GM19467 (cell line): Measurements from ENCODE around the gene APOA5.
A peak's percentile ranks its signal among the peaks of the same experiment; 100 is the strongest.
"Not testable (repeated sequence)": the region's sequence is repeated elsewhere in the genome, so short reads cannot be mapped to it uniquely, and the experiment has no call there.

Source experiments
- ATAC-seq: cut with Tn5 transposase; IDR thresholded peaks from one replicate; pipeline ENCODE4 v1.9.1; 2021; ENCODE audit warnings: mild to moderate bottlenecking, moderate library complexity; ENCODE audit not compliant: unreplicated experiment

Gene APOA5

DNA sequence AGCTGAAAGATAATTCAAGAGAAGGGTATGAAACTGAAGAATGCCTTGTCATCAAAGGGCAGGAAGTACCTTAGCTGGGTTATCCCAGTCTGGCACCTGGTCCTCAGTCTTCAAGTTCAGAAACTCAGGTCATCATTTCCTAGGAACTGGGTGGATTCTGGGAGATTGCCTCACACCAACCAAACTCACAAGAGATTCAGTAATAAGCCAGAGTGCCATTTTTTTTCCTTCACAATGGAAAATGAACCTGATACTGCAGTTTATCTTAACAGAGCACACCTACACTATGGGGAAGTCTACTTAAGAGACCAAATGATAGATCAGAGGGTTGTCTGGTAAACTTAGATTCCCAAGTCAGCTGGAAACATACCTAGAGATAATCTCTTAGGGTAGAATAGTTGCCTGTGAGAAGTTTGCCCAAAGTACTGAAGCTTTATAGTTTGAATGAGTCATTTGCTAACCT is 15.1 kb downstream of the APOA5 start:
- no peak for ATAC-seq

DNA sequence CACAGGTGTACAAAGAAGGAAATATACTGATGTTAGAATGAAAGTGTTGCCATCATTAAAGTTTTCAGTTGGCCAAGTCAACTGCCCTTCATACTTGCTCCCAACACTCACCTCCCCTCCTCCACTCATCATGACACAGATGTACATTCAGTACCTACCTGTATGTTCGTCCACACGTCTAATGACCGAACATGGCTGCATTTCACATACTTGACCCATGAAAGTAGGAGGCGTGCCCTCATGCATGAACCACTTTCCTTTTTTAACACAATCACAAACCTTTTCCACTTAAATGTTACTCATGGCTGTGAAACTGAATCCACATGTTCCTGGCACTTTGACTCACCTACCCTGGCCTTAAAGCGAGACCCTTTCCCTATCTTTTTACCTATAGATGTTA is 15.7 kb downstream of the APOA5 start:
- ATAC-seq = no peak

DNA sequence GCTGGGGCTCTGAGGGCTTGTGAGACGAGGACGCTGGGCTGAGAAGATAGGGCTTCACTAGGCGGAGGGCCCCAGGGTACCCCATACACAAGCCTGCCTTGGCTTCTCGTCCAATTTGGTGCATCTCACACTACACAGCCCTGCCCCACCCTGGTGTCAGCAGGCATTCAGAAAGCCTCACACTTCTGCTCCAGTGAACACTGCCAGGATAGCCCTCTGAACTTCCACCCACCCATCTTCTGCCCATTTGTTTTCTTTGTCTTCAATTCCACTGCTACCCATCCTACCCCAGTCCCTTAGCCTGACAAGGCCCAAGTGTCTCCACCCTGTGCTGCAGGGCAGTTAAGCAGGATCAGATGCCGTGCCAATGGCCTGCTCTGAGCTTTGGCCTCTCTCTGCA is 17.0 kb downstream of the APOA5 start:
- no peak for ATAC-seq

DNA sequence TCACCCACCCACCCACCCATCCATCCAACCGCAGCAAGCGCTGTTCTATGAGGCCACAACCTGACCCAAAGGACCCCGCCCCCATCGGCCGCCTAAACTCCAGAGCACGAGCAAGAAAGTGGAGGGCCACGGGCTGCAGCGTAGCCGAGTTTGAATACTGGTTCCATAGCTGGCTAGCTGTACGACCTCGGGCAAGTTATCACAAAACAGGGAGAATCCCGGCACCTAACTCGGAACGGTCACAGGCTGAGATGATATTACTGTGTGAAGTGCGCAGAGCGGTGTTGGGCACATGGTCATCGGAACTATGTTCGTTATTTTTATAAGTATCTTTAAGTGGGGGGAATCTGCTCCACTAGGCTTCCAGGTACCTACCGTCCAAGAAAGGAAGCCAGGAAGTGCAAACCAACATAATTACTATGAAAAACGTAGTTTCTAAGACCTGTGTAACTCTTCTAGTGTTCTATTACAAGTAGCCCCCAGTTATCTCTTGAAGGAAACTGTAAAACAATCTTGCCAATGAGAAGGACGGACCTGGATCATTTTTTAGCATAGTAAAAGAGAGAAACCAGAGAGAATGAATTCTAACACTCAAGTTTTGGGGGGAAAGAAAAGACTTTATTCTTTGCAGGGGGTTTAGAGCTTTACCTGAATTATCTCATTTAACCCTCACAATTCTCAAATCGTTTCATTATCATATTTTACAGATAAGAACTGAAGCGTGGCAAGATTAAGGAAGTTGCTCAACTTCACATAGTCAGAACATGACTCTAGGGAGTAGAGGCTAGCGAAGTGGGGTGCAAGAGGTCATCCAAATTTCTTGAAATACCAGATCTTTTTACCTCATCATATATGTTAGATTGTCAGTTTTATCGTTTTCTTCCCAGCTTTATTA is 18.2 kb downstream of the APOA5 start:
- ATAC-seq = peak; percentile 4

DNA sequence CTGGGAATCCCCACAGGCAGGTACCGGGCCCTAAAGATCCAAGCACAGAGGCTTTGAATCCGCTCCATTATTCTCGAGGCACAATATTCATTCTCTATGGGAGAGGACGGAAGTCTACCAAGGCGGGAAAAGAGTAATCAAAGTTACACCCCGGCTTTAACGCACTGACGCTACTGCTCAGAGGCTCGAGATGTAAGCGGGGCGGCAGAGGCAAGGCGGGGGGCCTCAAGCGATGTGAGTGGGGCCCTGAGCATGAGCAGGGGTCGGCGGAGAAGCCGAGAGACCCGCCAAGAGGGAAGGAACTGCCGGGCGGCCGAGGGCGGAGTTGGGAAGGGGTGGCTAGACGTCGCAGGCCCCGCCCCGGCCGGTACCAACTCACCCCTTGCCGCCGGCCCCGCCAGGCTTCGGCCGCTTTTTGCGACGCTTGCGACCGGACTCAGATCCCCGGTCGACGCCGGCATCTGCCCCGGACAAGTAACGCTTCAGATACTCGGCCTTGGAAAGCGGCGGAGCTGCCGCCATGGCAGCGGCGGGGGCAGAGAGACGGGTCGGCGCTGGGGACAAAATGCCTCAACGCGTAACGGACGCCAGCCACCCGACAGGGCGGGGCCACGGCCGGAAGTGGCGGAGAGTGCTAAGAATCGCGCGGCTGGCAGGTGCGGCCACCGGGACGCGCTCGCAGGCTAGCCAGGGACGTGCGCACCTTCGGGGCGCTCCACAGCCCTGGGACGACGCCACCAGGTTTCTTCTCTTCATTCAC is 19.1 kb downstream of the APOA5 start, which contains the start of gene BUD13:
BUD13 (minus strand) TSS at position 545 of the 760 bp plus-strand sequence; CDS start at position 522, 23 bp downstream.
- ATAC-seq = peak; percentile 84

DNA sequence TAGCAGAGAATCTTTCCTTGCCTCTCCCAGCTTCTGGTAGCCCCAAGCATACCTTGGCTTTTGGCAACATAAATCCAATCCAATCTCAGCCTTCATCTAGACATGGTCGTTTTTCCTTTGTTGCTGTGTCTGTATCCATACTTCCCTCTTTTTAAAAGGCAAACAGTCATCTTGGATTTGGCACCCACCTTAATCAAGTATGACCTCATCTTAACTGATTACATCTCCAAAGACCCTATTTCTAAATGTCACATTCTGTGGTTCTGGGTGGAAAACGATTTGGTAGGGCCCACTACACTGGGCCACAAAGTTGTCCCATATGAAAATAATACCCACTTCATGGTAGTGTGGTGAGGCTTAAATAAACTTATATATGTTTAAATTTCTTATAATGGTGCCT is 19.7 kb downstream of the APOA5 start:
- ATAC-seq = no peak

DNA sequence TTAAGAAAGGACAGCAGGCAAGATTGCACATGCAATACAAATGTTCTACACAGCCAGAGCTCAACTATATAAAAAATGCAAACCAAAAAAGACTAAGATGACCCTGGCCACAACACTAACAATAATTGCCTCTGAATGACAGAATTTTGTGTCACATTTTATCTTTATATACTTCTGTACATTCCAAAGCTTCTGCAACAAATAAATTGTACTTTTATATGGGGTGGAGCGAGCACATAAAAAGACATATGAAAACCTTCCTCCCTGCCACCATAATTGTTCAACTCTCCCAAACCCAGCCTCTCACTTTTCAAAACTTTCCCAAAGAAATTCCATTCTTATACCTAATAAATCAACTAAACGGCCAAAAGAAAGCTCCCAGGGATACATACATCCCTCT is 29.5 kb downstream of the APOA5 start:
- ATAC-seq = no peak

DNA sequence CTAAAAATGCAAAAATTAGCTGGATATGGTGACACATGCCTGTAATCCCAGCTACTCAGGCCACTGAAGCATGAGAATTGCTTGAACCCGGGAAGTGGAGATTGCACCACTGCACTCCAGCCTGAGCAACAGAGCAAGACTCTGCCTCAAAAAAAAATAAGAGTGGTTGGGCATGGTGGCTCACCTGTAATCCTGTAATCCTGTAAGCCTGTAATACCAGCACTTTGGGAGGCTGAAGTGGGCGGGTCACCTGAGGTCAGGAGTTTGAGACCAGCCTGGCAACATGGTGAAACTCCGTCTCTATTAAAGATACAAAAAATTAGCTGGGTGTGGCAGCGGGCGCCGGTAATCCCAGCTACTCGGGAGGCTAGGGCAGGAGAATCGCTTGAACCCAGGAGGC is 35.6 kb downstream of the APOA5 start:
- ATAC-seq = not testable (repeated sequence)

DNA sequence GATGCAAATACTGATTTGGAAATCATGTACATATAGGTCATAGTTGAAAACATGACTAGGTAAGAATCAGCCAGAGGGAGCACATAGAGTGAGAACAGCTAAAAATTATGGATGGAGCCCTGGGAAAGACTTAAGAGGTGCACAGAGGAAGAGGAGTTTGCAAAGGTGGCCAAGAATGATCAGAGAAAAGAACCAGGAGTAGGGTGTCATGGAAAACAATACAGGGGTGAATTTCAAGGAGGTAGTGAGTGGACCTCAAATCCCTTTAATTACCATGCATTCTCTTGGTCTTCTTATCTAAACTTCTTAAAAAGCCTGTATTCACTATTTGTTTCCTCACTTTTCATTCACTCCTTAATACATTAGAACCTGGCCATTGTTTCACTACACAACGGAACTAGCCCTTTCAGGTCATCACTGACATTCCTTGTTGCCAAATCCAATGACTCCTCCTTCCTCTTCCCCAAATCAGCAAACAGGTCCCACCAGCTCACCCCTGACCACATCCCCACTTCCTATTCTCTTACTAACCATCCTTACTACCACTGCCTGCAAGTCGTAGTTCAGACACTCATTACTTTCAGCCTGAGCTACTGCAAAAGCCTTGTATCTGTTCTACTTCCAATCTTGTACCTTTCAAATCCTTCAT is 41.5 kb downstream of the APOA5 start:
- no peak for ATAC-seq

DNA sequence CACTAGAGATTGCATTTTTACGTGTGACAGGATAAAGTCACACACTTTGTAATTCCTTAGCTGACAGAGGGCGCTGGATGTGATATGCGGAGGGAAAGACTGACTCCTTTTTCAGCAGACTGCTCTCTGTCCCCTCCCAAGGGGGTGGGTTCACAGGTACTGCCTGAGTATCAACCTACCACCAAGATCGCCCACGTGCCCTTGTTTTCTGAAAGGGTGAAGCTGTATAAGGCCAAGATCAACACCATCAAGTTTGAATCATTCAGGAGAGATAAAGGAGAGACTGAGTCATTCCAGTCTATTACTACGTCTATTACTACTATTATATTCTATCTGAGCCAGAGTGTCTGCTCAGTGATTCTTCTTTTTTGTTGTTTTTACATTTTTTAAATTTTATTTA is 49.6 kb downstream of the APOA5 start:
- no peak for ATAC-seq

DNA sequence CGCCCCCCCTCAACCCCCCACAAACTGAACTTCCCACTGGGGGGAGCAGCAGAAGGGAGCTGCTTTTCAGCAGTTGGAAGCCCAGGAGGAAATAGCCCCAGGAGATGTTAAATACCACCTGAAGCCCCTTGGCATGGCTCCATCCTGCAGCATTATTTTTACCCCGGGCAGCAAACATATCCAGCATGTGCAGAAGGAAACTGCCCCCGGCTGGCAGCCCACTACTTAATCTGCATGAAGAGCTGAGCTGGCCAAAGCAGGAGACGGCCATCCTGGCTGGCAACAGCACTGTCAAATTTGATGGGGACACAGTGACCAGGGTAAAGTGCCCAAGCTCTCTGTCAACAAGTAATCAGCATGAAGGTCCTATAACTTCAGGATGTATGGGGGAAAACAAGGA is 50.9 kb downstream of the APOA5 start:
- ATAC-seq = no peak
